Measurements from ENCODE around the gene WHAMM.

The WHAMM gene

GRCh38 chr15:82870727-82871320 lies 61.4 kb downstream of the WHAMM start:
- no peak overlapping the region for H3K27ac Mint-ChIP-seq
- no peaks in the 10 kb centered on the region for H3K4me1 Mint-ChIP-seq
- no peak overlapping the region for H3K4me3 Mint-ChIP-seq
- peaks cover 7% of the 10 kb centered on the region for H3K27me3 Mint-ChIP-seq (ENCODE audit: low read depth, poor library complexity)
- no peaks in the 10 kb centered on the region for H3K9me3 Mint-ChIP-seq
- H3K36me3 Mint-ChIP-seq (ENCODE audit: low read depth): peaks cover 26% of the 10 kb centered on the region
- TF ChIP-seq, protein P1, sequence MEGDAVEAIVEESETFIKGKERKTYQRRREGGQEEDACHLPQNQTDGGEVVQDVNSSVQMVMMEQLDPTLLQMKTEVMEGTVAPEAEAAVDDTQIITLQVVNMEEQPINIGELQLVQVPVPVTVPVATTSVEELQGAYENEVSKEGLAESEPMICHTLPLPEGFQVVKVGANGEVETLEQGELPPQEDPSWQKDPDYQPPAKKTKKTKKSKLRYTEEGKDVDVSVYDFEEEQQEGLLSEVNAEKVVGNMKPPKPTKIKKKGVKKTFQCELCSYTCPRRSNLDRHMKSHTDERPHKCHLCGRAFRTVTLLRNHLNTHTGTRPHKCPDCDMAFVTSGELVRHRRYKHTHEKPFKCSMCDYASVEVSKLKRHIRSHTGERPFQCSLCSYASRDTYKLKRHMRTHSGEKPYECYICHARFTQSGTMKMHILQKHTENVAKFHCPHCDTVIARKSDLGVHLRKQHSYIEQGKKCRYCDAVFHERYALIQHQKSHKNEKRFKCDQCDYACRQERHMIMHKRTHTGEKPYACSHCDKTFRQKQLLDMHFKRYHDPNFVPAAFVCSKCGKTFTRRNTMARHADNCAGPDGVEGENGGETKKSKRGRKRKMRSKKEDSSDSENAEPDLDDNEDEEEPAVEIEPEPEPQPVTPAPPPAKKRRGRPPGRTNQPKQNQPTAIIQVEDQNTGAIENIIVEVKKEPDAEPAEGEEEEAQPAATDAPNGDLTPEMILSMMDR (IDR thresholded peaks at IDR 0.05): no peak
- no peak for DNase-seq

DNA sequence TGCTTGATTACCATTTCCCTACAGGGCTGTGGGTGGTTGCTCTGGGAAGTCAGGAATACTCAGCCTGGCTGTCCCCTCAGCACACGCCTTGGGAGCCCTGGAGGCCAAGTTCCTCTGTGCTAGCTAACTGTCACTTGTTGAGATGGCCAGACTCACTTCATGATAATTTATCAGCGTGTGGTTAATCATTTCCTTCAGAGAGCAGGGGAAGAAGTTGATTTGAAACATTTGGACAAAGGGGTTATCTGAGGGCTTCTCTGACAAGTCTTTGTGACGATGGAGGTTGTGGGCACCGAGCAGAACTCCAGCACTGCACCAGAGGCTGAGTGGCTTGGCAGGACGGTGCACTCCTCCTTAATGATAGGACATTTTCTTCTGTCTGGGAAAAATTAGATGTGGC lies 61.9 kb downstream of the WHAMM start:
- H3K9me3 Mint-ChIP-seq: no peaks in the 10 kb centered on the region
- TF ChIP-seq, protein P1 (IDR thresholded peaks at IDR 0.05): no peak
- no peak for DNase-seq
- no peaks in the 10 kb centered on the region for H3K4me1 Mint-ChIP-seq
- H3K27me3 Mint-ChIP-seq (ENCODE audit: low read depth, poor library complexity): peaks cover 7% of the 10 kb centered on the region
- H3K36me3 Mint-ChIP-seq (ENCODE audit: low read depth): peaks cover 25% of the 10 kb centered on the region
- no peak overlapping the region for H3K4me3 Mint-ChIP-seq
- no peak overlapping the region for H3K27ac Mint-ChIP-seq

- Mint-ChIP-seq H3K9me3 (no peaks in the 10 kb centered on the region), H3K36me3 (ENCODE audit: low read depth) (peaks cover 20% of the 10 kb centered on the region), H3K27me3 (ENCODE audit: low read depth, poor library complexity) (peaks cover 7% of the 10 kb centered on the region), H3K27ac (no peak overlapping the region), H3K4me3 (no peak overlapping the region), H3K4me1 (no peaks in the 10 kb centered on the region)
- TF ChIP-seq, protein P1 (IDR thresholded peaks at IDR 0.05): no peak
- DNase-seq: no peak
Observed at GRCh38 chr15:82871832-82872484, 62.5 kb downstream of the WHAMM start.

DNA sequence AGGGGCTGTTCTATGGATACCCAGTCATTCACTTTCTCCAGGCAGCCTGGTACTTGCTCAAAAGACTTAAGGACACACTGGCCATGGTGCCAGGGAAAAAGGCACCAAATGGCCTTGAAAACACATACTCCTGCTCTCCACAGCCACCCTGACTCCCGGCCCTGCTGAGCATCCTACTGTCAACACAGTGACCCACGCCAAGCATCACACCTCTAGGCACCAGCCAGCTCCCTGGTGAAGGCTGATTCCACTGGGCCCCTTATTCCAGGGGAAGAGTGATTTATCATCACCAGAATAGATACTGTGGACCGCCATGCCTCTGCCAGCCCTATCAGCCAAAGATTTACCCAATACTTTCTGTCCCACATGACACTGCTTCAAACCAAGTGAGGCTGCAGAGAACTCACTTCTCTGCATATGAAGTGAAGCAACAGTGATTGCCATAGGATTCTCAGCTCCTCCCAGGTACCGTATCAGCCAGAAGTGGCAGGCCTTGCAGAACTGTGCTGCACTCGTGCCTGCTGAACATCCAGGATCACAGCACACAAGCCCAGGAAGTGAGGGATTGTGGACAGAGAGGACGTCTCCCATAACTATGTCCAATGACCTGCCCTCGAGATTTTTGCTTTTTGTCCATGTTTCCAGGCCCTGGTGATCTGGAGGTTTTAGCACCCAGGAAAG lies 63.7 kb downstream of the WHAMM start:
- TF ChIP-seq, protein P1 (IDR thresholded peaks at IDR 0.05): no peak
- Mint-ChIP-seq H3K27me3 (ENCODE audit: low read depth, poor library complexity) (peaks cover 7% of the 10 kb centered on the region), H3K4me1 (no peaks in the 10 kb centered on the region), H3K27ac (no peak overlapping the region), H3K9me3 (no peaks in the 10 kb centered on the region), H3K4me3 (no peak overlapping the region), H3K36me3 (ENCODE audit: low read depth) (peaks cover 20% of the 10 kb centered on the region)
- no peak for DNase-seq

DNA sequence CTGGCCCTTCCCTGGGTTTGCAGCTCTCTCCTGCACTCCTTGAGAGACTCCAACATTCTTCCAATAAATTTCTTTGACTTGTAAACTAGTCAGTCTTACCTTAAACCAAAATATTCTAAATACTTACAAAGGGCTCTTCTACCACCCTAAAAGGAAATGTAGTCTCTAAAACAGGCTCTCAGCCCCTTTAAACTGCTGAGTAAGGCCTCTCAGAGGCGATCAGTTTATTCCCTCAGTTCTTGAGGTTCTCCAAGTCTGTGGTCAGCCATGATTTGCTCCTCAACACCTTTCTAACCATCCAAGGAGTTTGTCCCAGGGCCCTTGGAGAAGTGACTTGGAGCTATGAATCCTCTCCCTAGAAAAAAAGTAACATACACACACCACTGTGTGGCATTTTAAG lies 64.8 kb downstream of the WHAMM start:
- no peak for DNase-seq
- TF ChIP-seq, protein P1 (IDR thresholded peaks at IDR 0.05): no peak
- H3K27ac Mint-ChIP-seq: no peak overlapping the region
- no peak overlapping the region for H3K4me3 Mint-ChIP-seq
- H3K27me3 Mint-ChIP-seq (ENCODE audit: low read depth, poor library complexity): peaks cover 7% of the 10 kb centered on the region
- H3K36me3 Mint-ChIP-seq (ENCODE audit: low read depth): peaks cover 27% of the 10 kb centered on the region
- H3K9me3 Mint-ChIP-seq: no peaks in the 10 kb centered on the region
- H3K4me1 Mint-ChIP-seq: no peaks in the 10 kb centered on the region

Measured in nephron progenitor cell (in vitro differentiated cells).